Measurements from ENCODE around the gene SSUH2.

DNA sequence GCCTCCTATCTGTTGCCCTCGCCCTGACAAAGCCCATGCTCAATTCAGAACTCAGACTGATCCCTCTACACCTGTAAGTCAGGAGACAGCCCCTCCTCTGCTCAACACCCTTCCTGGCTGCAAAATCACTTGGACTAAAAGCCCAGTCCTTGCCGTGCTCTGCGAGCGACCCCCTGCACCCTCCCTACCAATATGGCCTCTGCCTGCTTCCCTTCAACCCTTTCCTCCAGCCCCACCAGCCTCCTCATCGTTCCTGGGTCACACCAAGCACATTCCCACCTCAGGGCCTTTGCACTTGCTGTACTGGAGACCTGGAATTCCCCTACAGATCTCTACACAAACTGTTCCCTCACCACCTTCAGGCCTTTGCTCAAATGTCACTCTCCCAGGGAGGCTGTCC, 5.2 kb upstream of the SSUH2 start:
- TF ChIP-seq POLR2A (IDR thresholded peaks at IDR 0.05): no peak
- TF ChIP-seq, protein P1, sequence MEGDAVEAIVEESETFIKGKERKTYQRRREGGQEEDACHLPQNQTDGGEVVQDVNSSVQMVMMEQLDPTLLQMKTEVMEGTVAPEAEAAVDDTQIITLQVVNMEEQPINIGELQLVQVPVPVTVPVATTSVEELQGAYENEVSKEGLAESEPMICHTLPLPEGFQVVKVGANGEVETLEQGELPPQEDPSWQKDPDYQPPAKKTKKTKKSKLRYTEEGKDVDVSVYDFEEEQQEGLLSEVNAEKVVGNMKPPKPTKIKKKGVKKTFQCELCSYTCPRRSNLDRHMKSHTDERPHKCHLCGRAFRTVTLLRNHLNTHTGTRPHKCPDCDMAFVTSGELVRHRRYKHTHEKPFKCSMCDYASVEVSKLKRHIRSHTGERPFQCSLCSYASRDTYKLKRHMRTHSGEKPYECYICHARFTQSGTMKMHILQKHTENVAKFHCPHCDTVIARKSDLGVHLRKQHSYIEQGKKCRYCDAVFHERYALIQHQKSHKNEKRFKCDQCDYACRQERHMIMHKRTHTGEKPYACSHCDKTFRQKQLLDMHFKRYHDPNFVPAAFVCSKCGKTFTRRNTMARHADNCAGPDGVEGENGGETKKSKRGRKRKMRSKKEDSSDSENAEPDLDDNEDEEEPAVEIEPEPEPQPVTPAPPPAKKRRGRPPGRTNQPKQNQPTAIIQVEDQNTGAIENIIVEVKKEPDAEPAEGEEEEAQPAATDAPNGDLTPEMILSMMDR (IDR thresholded peaks at IDR 0.05): no peak
- TF ChIP-seq EP300 (IDR thresholded peaks at IDR 0.05): no peak

Data from suprapubic skin (tissue), 3 donors.